8988T (cell line): Measurements from ENCODE around the gene DHRS11.
A peak's percentile ranks its signal among the peaks of the same experiment; 100 is the strongest.

ENCODE experiments used
- DNase-seq: peaks from one replicate; pipeline ENCODE4 v3.0.0; 2011

Gene DHRS11

DNA sequence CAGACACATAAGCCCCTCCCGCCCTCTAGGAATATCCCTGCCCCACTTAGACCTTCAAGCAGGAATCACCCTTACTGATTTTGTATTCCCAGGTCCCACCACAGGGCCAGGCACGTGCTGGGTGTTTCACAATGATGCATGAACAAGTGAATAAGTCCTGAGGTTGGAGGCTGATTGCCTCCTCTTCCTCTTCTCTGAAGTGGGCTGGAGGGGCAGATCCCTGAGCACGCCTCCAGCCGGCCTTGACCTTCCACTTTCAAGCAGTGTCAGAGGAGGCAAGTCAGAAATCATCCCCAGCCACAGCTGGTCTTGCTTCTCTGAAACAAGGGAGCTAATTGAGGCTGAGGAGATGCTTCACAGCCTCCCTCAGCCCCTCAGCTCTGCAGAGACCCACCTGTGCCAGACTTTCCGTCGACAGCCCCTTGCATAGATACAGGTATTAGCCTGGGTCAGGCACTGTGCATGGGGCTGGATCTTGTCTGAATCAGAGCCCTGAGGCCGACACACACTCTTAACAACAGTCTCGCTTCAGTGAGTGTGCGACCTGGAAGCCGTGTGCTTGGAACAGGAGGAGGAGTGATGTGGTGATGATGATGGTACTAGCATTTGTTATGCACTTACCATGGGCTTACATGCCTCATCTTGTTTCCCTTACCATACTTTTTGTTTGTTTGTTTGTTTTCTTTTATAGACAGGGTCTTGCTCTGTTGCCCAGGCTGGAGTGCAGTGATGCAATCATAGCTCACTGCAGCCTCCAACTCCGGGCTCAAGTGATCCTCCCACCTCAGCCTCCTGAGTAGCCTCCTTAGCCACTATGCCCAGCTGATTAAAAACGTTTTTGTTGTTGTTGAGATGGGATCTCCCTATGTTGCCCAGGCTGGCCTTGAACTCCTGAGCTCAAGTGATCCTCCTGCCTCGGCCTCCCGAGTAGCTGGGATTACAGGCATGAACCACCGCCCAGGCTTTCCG, 24.7 kb downstream of the DHRS11 start:
- no peak for DNase-seq

DNA sequence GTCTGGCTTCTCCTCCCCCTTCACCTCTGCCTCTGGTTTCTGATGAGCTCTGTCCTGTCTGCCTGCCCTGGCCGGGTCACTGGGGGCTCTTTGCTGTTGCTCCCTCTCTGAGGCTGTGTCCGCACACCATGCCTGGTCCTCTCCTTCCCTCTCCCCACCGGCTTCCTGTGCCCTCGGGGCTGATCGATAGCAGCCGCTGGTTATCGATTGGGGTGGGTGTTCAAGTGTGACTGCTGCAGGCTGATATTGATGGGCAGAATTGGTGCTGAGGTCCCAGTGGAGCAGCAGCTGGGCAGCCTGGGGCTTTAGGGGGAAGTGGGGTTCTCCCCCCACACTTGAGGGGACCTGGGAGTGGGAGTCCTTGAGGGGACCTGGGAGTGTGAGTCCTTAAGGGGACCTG, 26.1 kb downstream of the DHRS11 start:
- no peak for DNase-seq

- DNase-seq, result no peak
These were observed 31.6 kb downstream of the DHRS11 start for GRCh38 chr17:36623281-36623680.

DNA sequence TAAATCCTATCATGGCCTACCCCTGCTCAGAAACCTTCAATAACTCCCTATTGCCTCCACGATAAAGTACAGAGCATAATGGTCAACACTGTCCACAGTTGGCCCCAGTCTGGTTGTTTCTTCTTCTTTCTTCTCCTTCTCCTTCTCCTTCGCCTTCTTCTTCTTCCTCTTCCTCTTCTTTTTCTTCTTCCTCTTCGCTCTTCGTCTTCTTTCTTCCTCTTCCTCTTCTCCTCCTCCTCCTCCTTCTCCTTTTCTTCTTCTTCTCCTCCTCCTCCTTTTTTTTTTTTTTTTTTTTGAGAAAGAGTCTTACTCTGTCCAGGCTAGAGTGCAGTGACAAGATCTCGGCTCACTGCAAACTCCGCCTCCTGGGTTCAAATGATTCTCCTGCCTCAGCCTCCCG, 33.5 kb downstream of the DHRS11 start:
- DNase-seq, result no peak

DNA sequence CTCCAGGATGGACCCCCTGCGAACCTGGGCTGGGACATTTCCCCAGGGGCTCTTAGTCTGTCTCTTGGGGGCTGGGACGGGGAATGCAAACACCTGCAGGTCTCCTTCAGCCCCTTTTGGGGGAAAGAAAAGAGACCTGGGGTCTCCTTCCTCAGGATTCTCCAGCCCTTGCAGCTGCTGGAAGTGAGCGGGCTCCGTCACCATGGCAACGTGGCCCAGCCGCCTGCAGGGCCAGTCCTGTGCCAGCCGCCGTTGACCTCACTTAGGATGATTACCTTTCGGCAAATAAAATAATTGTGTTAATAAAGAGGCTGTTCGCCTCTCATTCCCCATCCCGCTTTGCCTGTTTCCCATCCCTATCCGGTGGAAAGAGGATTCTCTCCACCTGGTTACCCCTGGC, 35.4 kb downstream of the DHRS11 start:
- DNase-seq, result no peak

- no peak for DNase-seq
These were observed 36.9 kb downstream of the DHRS11 start for GRCh38 chr17:36628576-36628975.

GRCh38 chr17:36629252-36629847, 37.7 kb downstream of the DHRS11 start:
- DNase-seq, result peak; percentile 67

DNA sequence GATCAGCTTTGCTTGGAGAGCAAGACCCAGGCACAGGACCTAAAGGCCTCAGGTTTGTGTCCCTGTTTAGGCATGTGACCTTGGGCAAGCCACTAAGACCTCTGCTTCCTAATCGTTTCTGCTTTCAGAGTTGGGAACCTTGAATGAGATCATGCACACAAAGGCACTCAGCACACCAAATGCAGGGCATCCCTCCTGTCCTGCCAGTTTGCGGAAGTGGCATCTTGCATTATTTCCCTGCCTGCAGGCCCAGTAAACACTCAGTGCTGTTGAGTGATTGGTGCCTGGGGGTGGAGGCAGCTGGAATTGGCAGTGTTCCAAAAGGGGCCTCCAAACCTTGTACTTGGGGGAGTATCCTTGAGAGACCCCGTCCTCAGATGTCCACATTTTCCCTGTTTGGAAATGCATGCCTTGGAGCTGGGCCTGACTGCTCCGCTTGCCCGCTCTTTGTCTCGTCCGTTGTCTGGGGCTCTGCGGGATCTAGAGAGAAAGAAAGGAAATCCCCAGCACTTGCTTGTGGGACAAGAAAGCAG, 38.4 kb downstream of the DHRS11 start:
- DNase-seq, result no peak

DNA sequence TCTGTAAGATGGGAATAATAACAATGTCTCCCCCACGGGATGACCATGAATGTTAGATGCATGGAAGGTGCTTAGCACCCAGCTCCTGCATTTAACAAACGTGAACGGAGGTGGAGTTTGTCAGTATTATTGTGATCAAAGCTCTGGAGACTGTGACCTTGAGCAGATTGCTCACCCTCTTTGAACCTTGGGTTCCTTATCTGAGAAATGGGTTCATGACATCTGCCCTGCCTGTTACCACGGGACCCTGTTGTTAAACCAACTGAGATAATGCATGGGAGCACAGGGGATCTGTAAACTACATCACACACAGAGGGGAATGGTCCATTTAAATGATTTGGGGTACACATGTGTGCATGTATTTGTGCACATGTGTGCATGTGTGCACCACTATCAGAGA, 39.3 kb downstream of the DHRS11 start:
- DNase-seq, result no peak

DNA sequence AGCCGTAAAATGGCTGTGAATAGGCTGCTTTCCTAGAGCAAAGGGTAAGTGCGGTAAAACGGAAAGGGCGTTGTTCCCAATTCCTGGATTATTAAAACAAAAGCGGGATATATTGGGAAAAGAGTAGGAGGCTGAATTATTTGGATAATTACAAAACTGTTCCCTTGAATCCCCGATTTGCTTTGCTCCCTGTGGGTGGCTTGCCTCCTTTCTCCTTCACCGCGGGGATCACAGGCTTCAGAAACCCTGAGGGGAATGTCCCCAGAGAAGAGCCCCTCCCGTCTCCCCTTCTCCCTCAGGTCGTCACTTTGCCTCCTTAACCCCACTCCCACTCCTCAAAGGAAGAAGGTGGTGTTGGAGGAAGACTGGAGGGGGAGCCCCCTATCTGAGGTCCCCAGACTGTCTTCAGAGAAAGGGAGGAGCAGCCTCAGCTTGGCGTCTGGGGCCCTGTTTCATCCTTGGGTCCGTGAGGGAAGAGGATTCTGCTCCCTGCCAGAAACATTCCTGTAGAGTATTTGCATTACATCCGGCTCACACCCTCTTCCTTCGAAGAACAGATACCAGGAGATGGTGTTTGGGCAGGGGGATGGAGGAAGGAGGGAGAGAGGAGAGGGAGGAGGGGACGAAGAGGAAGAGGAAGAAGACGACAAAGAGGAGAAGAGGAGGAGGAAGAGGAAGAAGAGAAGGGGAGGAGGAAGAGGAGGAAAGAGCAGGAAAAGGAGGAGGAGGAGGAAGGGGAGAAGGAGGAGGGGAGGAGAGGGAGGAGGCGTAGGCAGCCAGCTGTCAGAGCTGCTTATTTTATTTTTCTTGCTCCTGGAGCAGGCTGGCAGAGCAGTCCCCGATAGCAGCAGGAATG, 41.5 kb downstream of the DHRS11 start:
- no peak for DNase-seq

DNA sequence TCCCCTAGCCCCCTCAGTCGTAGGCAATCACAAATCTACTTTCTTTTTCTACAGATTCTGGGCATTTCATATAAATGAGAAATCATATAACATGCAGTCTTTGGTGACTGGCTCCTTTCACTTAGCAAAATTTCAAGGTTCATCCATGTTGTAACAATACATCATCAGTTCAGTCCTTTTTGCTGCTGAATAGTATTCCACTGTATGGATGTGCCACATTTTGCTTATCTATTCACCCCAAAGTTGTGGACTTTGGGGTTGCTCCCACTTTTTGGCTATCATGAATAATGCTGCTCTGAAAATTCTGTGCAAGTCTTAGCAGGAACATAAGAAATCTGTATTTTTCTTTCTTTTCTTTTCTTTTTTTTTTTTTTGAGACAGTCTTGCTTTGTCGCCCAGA, 48.7 kb downstream of the DHRS11 start:
- no peak for DNase-seq

GRCh38 chr17:36640836-36641235, 49.2 kb downstream of the DHRS11 start:
- DNase-seq, result no peak

GRCh38 chr17:36641331-36641876, 49.7 kb downstream of the DHRS11 start:
- DNase-seq, result no peak

GRCh38 chr17:36641877-36642845, 50.5 kb downstream of the DHRS11 start:
- no peak for DNase-seq

DNA sequence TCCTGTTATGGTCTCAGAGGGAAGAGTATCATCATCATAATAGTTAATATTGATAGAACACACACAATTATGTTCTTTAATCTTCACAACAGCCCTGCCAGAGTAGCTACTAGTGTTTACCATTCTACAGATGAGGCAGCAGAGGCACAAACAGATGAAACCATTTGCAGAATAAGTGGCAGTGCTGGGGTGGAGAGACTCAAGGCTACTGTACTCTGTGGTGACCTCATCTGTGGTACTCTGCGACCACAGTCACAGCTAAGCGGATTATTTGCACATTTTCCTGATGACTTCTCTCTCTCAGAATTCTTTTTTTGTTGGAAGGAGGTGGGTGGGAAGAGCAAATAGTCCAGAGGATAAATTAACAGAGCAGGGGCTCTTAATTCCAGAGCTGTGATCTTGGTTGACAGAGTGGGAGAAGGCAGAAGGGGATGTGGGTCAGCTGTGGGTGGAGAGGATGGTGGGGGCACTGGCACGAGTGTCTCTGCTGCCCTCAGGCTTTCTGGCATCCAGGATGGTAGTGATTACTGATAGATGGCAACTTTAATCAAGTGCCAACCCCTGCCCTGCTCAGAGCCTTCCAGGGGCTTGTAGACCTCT, 51.5 kb downstream of the DHRS11 start:
- DNase-seq, result no peak

DNA sequence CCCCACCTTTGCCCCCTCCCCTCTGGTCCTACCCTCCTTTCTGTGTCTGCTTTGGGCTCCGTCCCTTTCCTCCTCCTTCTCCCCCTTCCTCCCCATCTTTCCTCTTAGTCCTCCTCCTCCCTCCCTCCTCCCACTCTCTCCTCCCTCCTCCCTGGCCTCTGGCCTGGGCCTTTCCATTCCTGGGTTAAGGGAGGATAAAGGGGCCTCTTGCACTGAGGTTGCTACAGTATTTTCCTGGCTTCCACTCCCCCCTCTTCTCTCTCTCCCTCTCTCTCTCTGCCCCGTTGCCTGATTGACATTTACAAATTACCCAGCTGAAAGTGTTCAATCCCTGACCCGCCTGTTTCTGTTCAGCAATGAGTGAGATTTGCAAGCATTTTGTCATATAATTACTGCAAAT, 53.7 kb downstream of the DHRS11 start:
- DNase-seq, result no peak

- DNase-seq, result no peak
These were observed 56.0 kb downstream of the DHRS11 start for GRCh38 chr17:36647636-36648035.

DNA sequence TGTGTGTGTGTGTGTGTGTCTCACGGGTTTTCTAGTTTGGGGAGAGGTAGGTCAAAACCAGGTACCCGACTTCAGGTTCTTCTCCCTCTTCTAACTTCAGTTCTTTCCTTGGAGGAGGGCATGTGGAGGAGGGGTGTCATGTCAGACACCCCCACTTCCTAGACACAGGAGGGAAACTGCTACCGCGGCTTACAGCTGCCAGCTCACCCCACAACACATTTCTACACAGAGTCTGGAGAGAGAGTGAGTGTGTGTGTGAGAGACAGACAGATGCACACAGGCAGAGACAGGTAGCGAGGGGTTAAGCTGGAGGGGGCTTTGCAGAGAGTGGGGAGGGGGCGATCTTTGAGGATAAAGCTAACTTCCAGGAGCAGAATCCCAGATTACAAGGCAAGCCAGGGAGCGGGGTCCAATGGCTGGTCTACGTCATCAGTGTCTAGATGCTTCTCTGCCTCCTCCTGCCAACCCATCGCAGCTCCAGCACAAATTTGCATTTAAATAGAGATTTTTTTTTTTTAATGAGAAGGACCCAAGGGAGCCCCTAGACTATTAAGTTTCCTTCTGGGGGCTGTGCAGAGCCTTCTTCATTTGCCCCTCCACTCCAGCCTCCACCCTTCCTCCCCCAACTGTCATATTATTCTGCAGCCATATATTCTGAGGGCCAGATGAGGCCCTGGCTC, 58.6 kb downstream of the DHRS11 start:
- DNase-seq, result no peak
